Astrocyte (in vitro differentiated cells and primary cell): ENCODE data around the gene SLC19A1. TPM values are rescaled to one million over a fixed set of nuclear protein-coding genes. Genes with fewer than 3 reads are reported as not detected.
"Not testable (repeated sequence)": the region's sequence is repeated elsewhere in the genome, so short reads cannot be mapped to it uniquely, and the experiment has no call there.

ENCODE experiments used
- DNase-seq: peaks from one replicate; pipeline ENCODE4 v3.0.0-alpha.2; 2010; ENCODE audit warnings: low read depth
- FAIRE-seq: peaks from 2 replicates; lab custom pipeline; 2011; peaks lifted over from hg19 to GRCh38; lab: Jason Lieb, UNC
- H2AFZ ChIP-seq: 2 replicates; pipeline ENCODE4 v1.6.0; 2012; ENCODE audit warnings: low read depth, low read length, inconsistent platforms
- H3K27ac ChIP-seq: 2 replicates; pipeline ENCODE4 v1.5.1; 2011; ENCODE audit warnings: low read depth, low read length, inconsistent platforms
- H3K27me3 ChIP-seq: 2 replicates; pipeline ENCODE4 v1.6.0; 2011; ENCODE audit warnings: low read length, inconsistent platforms; ENCODE audit not compliant: insufficient read depth
- H3K36me3 ChIP-seq: 2 replicates; pipeline ENCODE4 v1.5.1; 2011; ENCODE audit warnings: low read length, inconsistent platforms; ENCODE audit not compliant: insufficient read depth
- H3K4me1 ChIP-seq: 2 replicates; pipeline ENCODE4 v1.5.1; 2011; ENCODE audit warnings: low read length, inconsistent platforms; ENCODE audit not compliant: insufficient read depth
- H3K4me2 ChIP-seq: 2 replicates; pipeline ENCODE4 v1.6.0; 2012; ENCODE audit warnings: low read length, inconsistent platforms
- H3K4me3 ChIP-seq: 2 replicates; pipeline ENCODE4 v1.5.1; 2011; ENCODE audit warnings: low read depth, mild to moderate bottlenecking, low read length, inconsistent platforms; ENCODE audit not compliant: insufficient read depth
- H3K79me2 ChIP-seq: 2 replicates; pipeline ENCODE4 v1.6.0; 2012; ENCODE audit warnings: mild to moderate bottlenecking, low read length, inconsistent platforms; ENCODE audit not compliant: insufficient read depth
- H3K9ac ChIP-seq: 2 replicates; pipeline ENCODE4 v1.6.0; 2012; ENCODE audit warnings: mild to moderate bottlenecking, low read length, inconsistent platforms
- H3K9me3 ChIP-seq: 2 replicates; pipeline ENCODE4 v1.5.1; 2012; ENCODE audit warnings: low read depth, mild to moderate bottlenecking, low read length, inconsistent platforms; ENCODE audit not compliant: insufficient read depth
- H4K20me1 ChIP-seq: 2 replicates; pipeline ENCODE4 v1.6.0; 2012; ENCODE audit warnings: low read length, inconsistent platforms; ENCODE audit not compliant: insufficient read depth
- H3K27ac Mint-ChIP-seq: one replicate; pipeline ENCODE4 v1.8.0; 2021; ENCODE audit warnings: mild to moderate bottlenecking, mixed read lengths; ENCODE audit not compliant: unreplicated experiment
- H3K27me3 Mint-ChIP-seq: one replicate; pipeline ENCODE4 v1.8.0; 2021; ENCODE audit warnings: low read depth, mixed read lengths; ENCODE audit not compliant: unreplicated experiment
- H3K36me3 Mint-ChIP-seq: one replicate; pipeline ENCODE4 v1.8.0; 2021; ENCODE audit warnings: low read depth, mixed read lengths; ENCODE audit not compliant: unreplicated experiment
- H3K4me1 Mint-ChIP-seq: one replicate; pipeline ENCODE4 v1.8.0; 2021; ENCODE audit warnings: low read depth, mixed read lengths; ENCODE audit not compliant: unreplicated experiment
- H3K4me3 Mint-ChIP-seq: one replicate; pipeline ENCODE4 v1.8.0; 2021; ENCODE audit warnings: mild to moderate bottlenecking, moderate library complexity, mixed read lengths; ENCODE audit not compliant: unreplicated experiment
- H3K9me3 Mint-ChIP-seq: one replicate; pipeline ENCODE4 v1.8.0; 2021; ENCODE audit warnings: mild to moderate bottlenecking, mixed read lengths; ENCODE audit not compliant: unreplicated experiment
- CTCF ChIP-seq: IDR thresholded peaks from 2 replicates; pipeline ENCODE4 v1.5.1; 2011; ENCODE audit warnings: low read depth, mild to moderate bottlenecking, inconsistent platforms, low read length, moderate library complexity; ENCODE audit not compliant: insufficient read depth
- EZH2 ChIP-seq: IDR thresholded peaks from 2 replicates; pipeline ENCODE4 v1.6.1; 2012; ENCODE audit warnings: mild to moderate bottlenecking, low read length, inconsistent platforms; ENCODE audit not compliant: insufficient read depth
- total RNA-seq: library from RNA; stranded (reverse); gene quantifications from 2 replicates; pipeline ENCODE4 v1.2.1, GENCODE V29; 2021

The SLC19A1 gene
- total RNA-seq, 1 donor from 2014 or later, result 11.7 TPM

GRCh38 chr21:45528028-45528705, 14.1 kb downstream of the SLC19A1 start:
- peaks cover 8% of the 10 kb centered on the region for H4K20me1 ChIP-seq
- no peaks in the 10 kb centered on the region for H3K9me3 ChIP-seq
- H3K79me2 ChIP-seq, result peaks cover 3% of the 10 kb centered on the region
- Mint-ChIP-seq H3K27ac (no peak overlapping the region), H3K9me3 (no peaks in the 10 kb centered on the region), H3K36me3 (peaks cover 4% of the 10 kb centered on the region), H3K4me1 (no peaks in the 10 kb centered on the region), H3K4me3 (no peak overlapping the region), H3K27me3 (no peaks in the 10 kb centered on the region)
- H3K4me2 ChIP-seq, result no peak overlapping the region
- TF ChIP-seq EZH2, result no peak
- TF ChIP-seq CTCF, result no peak
- H2AFZ ChIP-seq, result no peak overlapping the region
- H3K4me3 ChIP-seq, result no peak overlapping the region
- DNase-seq, result no peak
- FAIRE-seq, result no peak
- H3K27me3 ChIP-seq, result no peaks in the 10 kb centered on the region
- H3K4me1 ChIP-seq, result no peaks in the 10 kb centered on the region
- H3K27ac ChIP-seq, result no peak overlapping the region
- no peak overlapping the region for H3K9ac ChIP-seq
- peaks cover 9% of the 10 kb centered on the region for H3K36me3 ChIP-seq

- H3K4me1 ChIP-seq, H3K27me3 ChIP-seq, H2AFZ ChIP-seq, FAIRE-seq, H3K9me3 ChIP-seq, H3K27me3 Mint-ChIP-seq, DNase-seq, H3K9ac ChIP-seq, H3K36me3 ChIP-seq, H3K27ac ChIP-seq, H3K36me3 Mint-ChIP-seq, H3K79me2 ChIP-seq, H3K4me3 Mint-ChIP-seq, H3K4me1 Mint-ChIP-seq, H3K9me3 Mint-ChIP-seq, H3K4me3 ChIP-seq, H3K4me2 ChIP-seq, H3K27ac Mint-ChIP-seq, H4K20me1 ChIP-seq: not testable (repeated sequence)
Measured at GRCh38 chr21:45527151-45527999, 14.9 kb downstream of the SLC19A1 start.

DNA sequence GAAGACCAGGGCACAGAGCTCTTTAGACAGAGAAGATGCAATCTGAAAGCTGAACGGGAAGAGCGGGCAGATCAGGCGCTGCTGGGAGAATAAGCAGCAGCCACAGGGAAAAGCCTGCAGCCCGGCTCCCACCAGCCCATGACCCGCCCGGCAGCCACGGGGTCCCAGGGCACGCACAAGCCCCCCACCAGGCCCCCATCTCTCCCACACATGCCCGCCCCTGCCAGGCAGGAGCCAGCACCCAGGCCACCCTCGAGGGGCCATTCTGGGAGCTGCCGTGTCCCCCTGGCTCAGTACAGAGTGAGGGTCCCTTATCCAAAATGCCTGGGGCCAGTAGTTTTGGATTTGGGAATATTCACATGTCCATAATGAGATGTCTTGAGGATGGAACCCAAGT, 16.3 kb downstream of the SLC19A1 start:
- H3K4me2 ChIP-seq, result no peak overlapping the region
- H3K9ac ChIP-seq, result no peak overlapping the region
- H3K36me3 ChIP-seq, result peaks cover 9% of the 10 kb centered on the region
- peaks cover 8% of the 10 kb centered on the region for H4K20me1 ChIP-seq
- H3K9me3 Mint-ChIP-seq, result no peaks in the 10 kb centered on the region
- no peak overlapping the region for H3K27ac ChIP-seq
- TF ChIP-seq EZH2, result no peak
- TF ChIP-seq CTCF, result no peak
- H3K9me3 ChIP-seq, result no peaks in the 10 kb centered on the region
- H2AFZ ChIP-seq, result no peak overlapping the region
- no peak overlapping the region for H3K27ac Mint-ChIP-seq
- H3K4me3 Mint-ChIP-seq, result no peak overlapping the region
- no peak for DNase-seq
- no peak for FAIRE-seq
- H3K79me2 ChIP-seq, result no peaks in the 10 kb centered on the region
- no peaks in the 10 kb centered on the region for H3K4me1 Mint-ChIP-seq
- peaks cover 6% of the 10 kb centered on the region for H3K36me3 Mint-ChIP-seq
- no peak overlapping the region for H3K4me3 ChIP-seq
- H3K27me3 Mint-ChIP-seq, result no peaks in the 10 kb centered on the region
- no peaks in the 10 kb centered on the region for H3K4me1 ChIP-seq
- no peaks in the 10 kb centered on the region for H3K27me3 ChIP-seq
